K562 treated with DMSO at 1 percent for 24 hours (cell line): ENCODE data around the gene KLHL28. TPM values are rescaled to one million over a fixed set of nuclear protein-coding genes. Genes with fewer than 3 reads are reported as not detected.

Experiments
- total RNA-seq: library from RNA; unstranded; fragments of 300-600 nt; gene quantifications from 2 replicates; pipeline ENCODE4 v1.2.3, GENCODE V29; 2022; ENCODE audit warnings: low read depth; ENCODE audit not compliant: insufficient read depth

The KLHL28 gene, protein sequence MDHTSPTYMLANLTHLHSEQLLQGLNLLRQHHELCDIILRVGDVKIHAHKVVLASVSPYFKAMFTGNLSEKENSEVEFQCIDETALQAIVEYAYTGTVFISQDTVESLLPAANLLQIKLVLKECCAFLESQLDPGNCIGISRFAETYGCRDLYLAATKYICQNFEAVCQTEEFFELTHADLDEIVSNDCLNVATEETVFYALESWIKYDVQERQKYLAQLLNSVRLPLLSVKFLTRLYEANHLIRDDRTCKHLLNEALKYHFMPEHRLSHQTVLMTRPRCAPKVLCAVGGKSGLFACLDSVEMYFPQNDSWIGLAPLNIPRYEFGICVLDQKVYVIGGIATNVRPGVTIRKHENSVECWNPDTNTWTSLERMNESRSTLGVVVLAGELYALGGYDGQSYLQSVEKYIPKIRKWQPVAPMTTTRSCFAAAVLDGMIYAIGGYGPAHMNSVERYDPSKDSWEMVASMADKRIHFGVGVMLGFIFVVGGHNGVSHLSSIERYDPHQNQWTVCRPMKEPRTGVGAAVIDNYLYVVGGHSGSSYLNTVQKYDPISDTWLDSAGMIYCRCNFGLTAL
- 1.8 and 3.3 TPM in 2 replicates for total RNA-seq

DNA sequence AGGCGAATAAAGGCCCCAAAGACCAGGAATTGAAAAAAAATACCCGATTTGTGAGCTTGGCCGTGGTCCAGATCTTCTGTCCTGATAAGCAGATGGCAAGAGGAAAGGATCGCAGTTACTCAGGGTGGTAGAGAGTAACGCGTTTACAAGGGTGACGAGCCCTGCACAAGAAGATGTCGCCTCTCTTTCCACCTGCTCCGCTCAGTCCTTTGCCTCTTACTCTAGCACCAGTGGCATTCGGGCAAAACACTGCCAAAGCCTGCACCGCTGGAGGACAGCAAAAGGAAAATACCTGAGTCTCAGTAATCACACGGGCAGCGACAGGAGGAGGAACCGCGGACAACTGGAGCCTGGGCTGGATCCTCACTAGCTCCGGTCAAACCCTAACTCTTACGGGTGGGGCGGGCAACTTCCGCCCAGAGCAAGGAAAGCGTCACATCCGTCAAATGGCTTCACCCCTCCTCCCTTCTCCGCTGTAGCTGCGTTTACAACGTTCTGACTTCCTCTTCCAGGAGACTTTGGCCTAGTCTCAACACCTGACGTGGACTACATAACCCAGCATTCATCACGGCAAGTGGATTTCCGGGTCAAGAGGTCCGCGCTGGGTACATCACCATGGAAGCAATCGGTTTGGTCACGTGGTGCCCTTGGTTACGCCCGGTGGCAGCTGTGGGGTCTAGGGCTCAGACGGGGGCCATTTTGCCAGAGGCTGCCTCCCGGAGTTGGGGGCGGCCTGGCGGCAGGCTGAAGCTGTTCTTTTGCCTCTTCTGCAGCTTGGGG, at the start of gene KLHL28, which contains the start of gene TOGARAM1:
Gene KLHL28, minus strand, starts transcription at position 394 of the 780 bp plus-strand sequence. CDS start 16,019 bp downstream, outside the sequence.
Gene TOGARAM1, plus strand, starts transcription at position 637 of the 780 bp plus-strand sequence. CDS start 232 bp downstream, outside the sequence.

Other genes starting within 250 kb of the KLHL28 start
- 1.3 and 1.4 TPM in 2 replicates for gene TOGARAM1, start 243 bp upstream of the KLHL28 start, total RNA-seq
- 4.6 and 5.7 TPM in 2 replicates for gene PRPF39, start 122.2 kb upstream of the KLHL28 start, total RNA-seq
- gene FKBP3, start 172.5 kb upstream of the KLHL28 start, total RNA-seq = 50.4 and 67.7 TPM in 2 replicates
- 4.1 and 4.3 TPM in 2 replicates for gene FANCM, start 174.0 kb upstream of the KLHL28 start, total RNA-seq